Stimulated activated CD4-positive, alpha-beta T cell treated with anti-CD3 and anti-CD28 coated beads, Interleukin-1b, Interleukin-23, amount 100 ng/mL, for 48 hours (primary cell): ENCODE measurements around the gene KIRREL3.

Experiments
- DNase-seq: peaks from one replicate; pipeline ENCODE4 v3.0.0-alpha.2; 2020

KIRREL3 gene

GRCh38 chr11:126624506-126624905, 376.1 kb downstream of the KIRREL3 start:
- DNase-seq = no peak

DNA sequence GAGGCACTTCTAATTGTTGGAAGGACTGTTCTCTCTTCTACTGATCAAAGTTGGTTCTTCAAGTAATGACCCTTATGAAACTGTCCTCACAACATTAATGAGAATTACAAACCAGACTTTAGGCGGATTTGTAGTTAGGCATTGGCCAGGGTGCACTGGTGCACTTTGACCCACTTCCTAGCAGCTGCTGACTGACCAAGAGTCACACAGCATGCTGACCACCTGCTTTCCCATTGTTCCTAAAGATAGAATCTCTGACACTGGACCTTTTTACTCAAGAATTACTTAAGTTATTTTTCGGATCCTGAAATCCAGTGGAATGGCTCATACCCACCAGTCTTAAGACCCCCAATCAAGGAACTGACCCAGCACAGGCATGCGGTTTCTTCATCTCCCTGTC, 381.1 kb downstream of the KIRREL3 start:
- DNase-seq = no peak

DNA sequence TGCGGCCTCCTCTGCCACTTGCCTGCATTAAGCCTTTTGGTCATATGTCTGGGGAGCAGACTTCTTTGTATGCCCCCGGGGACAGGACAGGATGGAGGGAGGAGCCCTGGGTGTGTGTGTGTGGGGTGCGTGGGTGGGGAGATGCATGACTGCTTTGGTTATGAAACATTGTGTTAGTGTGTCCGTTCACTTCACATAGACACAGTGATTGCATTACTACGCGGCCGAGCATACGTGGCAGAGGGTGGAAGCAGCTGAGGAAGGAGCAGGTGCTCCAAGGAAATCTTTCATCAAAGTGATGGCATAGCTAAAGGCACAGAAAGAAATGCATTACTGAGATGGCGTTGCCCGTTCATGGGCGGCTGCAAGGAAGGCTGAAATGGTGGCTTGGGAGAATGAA, 384.7 kb downstream of the KIRREL3 start:
- DNase-seq = no peak

- no peak for DNase-seq
These were observed 387.3 kb downstream of the KIRREL3 start for GRCh38 chr11:126613272-126613671.

DNA sequence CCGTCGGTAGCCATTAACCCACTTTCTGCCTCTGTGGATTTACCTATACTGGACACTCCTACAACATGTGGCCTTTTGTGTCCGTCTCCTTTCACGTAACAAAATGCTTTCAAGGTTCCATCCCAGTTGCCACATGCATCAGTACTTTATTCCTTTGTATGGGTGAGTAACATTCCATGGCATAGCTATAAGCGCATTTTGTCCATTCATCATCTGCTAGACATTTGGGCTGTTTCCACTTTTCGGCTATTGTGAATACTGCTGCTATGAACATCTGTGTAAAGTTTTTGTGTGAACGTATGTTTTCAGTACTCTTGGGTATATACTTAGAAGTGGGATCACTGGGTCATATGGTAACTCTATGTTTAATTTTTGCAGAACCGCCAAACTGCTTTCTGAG, 387.9 kb downstream of the KIRREL3 start:
- DNase-seq = no peak

DNA sequence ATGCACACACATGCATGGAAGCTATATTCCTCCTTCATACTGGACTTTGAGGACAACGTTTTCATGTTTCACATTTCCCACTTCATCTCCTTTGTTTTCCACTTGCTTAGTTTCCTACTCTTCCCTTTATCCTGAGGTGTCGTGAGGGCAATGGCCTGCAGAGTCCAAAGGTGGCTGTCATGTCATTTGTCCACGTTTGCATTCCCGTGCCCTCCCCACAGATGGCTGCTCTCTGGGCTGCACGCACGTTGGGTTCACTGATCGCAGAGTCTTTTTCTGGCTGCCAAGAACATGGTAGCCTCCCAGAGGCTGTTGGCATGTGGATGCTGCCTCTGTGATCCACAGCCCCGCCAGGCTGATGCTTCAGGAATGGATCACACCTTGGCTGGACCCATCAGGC, 389.1 kb downstream of the KIRREL3 start:
- DNase-seq = no peak

DNA sequence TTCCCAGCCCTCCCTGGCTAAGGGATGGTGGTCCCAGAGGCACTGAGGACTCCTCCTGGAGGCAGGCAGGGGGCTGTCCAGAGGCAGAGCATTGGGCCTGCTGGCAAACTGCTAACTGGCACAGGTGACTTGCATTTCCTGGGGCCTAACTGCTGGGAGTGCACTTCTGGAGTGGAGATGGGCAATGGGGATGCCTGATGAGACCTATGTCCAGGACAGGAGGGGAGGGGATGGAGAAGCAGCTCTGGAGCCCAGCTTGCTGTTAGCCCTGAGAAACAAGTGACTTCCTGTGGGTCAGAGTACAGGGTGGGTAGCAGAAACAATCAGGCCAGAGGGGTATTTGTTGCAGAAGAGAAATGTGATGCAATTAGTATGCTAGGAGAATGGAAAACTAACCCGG, 391.9 kb downstream of the KIRREL3 start:
- no peak for DNase-seq

DNA sequence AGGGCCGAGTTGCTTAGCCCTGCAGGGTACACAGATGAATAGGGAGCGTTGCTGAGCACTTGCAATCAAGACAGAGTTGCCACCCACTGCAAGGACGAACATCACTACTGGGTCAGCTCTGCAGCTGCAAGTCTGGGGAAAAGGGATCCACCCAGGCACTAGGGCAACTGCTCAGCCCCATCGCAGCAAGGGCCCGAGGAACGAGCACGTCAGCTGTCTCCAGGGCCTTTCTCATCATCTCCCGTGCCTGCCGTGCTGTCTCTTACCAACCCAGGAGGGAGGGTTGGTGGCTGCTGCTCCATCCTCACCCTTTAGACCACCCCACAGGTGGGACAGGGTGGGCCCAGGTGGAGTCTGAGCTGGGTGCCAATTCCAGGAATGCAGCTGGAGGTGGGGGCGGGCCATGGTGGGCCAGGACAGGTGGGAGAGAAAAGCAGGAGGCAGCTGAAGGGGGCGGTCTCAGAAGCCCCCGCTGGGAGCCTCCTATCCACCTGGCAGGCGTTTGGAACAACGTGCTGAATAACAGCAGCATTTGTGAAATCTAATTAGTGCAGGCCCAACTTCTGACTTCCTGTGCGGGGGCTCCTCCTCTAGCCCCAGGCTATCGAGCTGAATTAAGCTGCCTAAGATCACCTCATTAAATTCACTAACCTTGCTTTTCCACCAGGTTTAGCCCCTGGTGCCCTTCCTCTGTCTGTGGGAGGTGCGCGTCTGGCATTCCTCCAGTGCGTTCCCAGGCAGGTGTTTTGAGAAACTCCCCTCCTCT, 392.6 kb downstream of the KIRREL3 start:
- no peak for DNase-seq

GRCh38 chr11:126607374-126607773, 393.2 kb downstream of the KIRREL3 start:
- DNase-seq = no peak

GRCh38 chr11:126606484-126606883, 394.1 kb downstream of the KIRREL3 start:
- no peak for DNase-seq

- DNase-seq = no peak
These were observed 396.1 kb downstream of the KIRREL3 start for GRCh38 chr11:126604461-126604860.

DNA sequence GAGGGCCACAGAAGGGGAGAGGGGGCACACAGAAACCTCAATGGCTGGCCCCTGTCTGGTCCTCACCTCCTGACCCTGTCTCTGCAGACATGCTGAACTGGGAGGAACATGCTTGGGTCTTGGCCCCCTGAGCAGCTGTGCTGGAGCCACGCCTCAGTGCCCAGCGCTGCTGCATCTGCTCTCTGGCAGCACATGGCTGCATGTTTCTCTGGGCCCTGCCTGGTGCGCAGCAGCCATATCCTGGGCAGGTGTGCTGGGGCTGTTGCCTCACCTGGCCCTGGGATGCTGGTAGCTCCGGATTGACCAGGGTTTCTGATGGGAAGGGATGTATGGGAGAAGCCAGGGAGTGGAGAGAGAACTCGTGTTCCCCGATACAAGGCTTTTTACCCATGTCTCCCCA, 397.1 kb downstream of the KIRREL3 start:
- DNase-seq = no peak

DNA sequence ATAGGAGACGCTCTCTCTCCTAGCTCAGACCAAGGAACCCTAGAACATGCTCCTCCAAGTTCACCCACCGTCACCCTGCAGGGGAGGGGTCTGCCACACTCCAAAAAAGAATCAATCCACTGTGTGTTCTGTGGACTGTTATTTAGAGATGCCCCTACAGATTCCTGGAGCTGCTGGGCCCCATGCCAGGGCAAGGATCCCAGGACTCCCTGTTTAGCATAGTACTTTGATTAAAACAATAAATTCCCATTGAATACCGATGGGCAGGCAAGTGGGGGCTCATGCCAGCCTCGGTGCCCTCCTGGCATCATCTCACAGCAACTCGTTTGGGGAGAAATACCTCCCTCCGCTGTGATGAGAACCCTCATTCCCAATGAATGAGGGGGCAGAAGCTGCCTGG, 397.6 kb downstream of the KIRREL3 start:
- no peak for DNase-seq

GRCh38 chr11:126602349-126602940, 398.1 kb downstream of the KIRREL3 start:
- DNase-seq = no peak

DNA sequence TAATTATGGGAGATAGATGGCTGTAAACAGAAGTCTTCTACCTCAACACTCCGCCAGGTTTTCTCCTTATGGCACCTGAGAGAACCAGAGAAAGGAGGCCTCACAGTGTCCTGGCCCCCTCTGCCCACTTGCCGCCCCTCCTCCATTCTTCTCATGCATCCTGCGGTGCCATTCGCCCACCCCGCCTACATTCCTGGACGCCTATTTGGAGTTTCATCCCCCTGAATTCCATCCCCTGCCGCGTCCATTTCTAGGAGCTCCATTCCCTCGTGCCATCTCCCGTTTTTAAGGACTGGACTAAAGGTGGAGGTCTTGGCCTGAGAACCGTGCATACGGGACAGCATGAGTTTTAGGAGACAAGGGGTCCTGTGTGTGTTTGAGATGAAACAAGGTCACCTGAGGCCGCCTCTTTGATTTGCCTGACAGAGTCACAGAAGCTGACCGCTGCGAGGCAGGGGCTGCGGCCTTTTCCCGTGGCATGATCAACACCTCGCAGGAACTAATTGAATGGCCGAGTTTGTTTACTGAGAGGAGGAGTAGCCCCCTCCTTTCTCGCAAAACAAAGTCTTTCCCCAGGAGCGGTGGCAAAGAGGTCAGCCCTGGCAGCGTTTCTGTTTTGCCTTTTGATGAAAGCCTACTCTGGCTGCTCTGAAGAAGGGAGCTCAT, 398.9 kb downstream of the KIRREL3 start:
- no peak for DNase-seq

GRCh38 chr11:126601136-126601535, 399.4 kb downstream of the KIRREL3 start:
- DNase-seq = no peak

DNA sequence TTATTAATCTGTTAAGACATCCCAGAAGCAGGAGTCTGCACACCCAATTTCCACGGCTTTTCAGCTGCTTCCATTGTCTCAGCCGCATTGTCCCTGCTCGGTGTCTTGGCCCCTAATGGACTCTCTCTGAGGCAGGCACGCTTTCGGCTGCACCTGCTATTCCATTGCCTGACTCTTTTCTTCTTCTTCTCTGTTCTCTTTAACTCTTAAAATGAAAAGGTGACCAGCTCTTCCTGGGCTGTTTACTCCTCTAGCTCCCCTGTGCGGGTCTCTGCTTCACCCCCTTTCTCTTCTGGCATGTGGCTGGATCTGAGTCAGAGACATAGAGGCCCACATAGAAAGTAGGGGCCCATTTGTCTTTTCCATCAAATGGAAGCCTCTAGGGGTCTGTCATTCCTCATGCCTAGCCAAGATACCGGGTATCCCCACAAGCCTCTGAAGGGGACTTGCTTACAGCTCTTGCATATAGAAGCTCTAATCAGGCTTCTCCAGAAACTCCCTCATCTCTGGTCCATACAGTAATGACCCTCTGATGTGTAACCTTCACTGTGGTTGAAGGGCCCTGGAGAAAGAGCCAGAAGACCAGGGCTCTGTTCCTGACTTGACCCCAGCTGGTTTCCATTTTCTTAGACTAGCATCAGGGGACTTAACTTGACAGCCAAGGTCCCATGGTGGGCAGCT, 401.2 kb downstream of the KIRREL3 start:
- DNase-seq = no peak

DNA sequence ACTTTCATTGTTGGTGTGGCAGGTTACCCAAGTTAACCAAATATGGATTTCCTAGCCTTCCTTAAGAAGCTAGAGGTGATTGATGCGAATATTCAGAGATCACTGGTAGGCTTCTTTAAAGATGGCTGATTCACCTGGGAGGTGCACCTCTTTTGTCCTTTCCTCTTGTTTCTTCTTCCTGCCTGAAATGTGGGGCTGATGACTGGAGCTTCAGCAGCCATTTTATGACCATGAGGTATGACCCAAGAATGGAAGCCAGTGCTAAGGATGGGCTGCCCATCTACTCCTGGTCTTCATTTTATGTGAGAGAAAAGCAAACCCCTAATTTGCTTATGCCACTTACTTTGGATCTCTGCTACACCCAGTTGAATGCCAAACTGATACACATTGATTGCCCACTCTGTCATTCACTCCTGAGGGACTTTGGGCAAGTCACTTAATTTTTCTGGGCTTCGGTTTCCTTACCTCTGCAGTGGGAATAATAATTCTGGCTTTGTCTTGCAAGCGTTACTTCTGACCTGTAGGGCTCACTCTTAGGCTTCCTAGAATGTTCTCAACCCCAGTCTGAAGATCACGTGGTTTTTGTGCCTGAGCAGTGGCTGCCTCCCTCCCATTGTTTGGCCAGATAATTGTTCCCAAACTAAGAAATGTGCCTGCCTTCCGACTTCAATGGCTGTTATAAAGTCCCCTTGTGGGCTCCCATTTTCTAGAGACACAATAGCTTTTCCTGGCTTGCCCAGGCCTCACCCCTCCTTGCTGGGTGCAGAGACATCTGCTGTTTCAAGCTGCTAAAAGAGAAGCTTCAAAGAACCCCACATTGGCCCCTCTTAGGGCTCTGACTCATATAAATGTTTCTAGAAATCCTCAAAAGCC, 402.0 kb downstream of the KIRREL3 start:
- no peak for DNase-seq

- no peak for DNase-seq
These were observed 403.5 kb downstream of the KIRREL3 start for GRCh38 chr11:126597041-126597440.

GRCh38 chr11:126596474-126596873, 404.1 kb downstream of the KIRREL3 start:
- DNase-seq = no peak

GRCh38 chr11:126595560-126595959, 405.0 kb downstream of the KIRREL3 start:
- DNase-seq = no peak

GRCh38 chr11:126594921-126595367, 405.6 kb downstream of the KIRREL3 start:
- DNase-seq = no peak
